GM21528 (cell line): ENCODE data around the gene ETFDH.
"Not testable (repeated sequence)": the region's sequence is repeated elsewhere in the genome, so short reads cannot be mapped to it uniquely, and the experiment has no call there.

ENCODE experiments used
- ATAC-seq: cut with Tn5 transposase; IDR thresholded peaks from one replicate; pipeline ENCODE4 v1.9.1; 2021; ENCODE audit warnings: mild to moderate bottlenecking, moderate library complexity; ENCODE audit not compliant: unreplicated experiment, low FRiP score

The ETFDH gene

DNA sequence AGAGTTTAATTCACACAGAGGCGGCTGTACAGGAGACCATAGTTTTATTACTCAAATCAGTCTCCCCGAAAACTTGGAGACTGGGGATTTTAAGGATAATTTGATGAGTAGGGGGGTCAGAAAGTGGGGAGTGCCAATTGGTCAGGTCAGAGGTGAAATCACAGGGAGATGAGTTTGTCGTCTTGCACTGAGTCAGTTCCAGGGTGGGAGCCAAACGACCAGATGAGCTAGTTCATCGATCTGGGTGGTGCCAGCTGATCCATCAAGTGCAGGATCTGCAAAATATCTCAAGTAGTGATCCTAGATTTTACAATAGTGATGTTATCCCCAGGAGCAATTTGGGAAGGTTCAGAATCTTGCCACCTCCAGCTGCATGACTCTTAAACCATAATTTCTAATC, 4.0 kb downstream of the ETFDH start:
- no peak for ATAC-seq

DNA sequence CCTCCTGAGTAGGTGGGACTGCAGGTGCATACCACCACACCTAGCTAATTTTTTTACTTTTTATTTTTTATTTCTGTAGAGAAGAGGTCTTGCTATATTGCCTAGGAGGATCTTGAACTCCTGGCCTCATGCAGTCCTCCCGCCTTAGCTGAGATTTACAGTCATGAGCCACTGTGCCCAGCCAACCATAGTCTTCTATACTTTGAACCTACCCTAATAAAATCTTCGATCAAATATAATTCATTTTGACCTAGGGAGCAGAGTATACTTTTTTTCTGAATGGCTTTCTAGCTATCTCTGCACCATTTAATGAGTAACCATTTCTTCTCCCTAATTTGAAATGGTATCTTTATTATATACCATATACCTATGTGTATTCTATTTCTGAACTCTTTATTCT, 6.7 kb downstream of the ETFDH start:
- no peak for ATAC-seq

GRCh38 chr4:158681629-158682028, 9.5 kb downstream of the ETFDH start:
- ATAC-seq, result no peak

GRCh38 chr4:158682066-158682465, 10.0 kb downstream of the ETFDH start:
- ATAC-seq, result no peak

GRCh38 chr4:158688813-158689212, 16.7 kb downstream of the ETFDH start:
- no peak for ATAC-seq

- ATAC-seq, result no peak
Measured at GRCh38 chr4:158704274-158704673, 32.2 kb downstream of the ETFDH start.

- ATAC-seq, result no peak
Measured at GRCh38 chr4:158710814-158711213, 38.7 kb downstream of the ETFDH start.

DNA sequence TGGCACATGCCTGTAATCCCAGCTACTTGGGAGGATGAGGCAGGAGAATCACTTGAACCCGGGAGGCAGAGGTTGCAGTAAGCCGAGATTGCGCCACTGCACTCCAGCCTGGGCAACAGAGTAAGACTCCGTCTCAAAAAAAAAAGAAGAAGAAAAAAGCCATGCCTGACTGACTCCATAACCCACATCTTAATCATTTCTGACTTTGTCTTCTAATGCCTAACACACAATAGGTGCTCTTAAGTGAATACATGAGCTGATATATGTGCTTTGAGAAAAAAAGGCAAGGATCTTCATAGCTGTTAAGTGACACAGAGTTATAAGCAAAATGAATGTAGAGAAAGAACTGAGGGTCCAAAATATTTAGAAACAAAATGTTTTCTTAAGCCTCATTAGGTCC, 40.5 kb downstream of the ETFDH start:
- not testable (repeated sequence) for ATAC-seq

DNA sequence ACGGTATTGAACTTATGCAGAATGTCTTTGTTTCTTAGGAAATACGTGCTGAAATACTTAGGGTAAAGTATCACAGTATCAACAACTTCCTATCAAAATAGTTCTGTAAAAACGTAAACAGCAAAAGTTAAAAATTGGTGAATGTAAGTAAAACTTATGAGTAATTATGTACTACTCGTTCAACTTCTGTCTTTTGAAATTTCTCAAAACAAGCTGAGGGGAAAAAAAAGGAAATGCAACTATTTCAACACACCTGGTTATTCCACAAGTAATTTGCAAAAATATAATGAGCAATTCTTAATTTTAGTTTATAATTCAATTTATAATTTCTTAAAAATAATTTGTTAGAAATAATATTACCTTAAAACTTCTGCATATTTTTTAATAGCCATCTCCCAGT, 42.8 kb downstream of the ETFDH start:
- ATAC-seq, result no peak

DNA sequence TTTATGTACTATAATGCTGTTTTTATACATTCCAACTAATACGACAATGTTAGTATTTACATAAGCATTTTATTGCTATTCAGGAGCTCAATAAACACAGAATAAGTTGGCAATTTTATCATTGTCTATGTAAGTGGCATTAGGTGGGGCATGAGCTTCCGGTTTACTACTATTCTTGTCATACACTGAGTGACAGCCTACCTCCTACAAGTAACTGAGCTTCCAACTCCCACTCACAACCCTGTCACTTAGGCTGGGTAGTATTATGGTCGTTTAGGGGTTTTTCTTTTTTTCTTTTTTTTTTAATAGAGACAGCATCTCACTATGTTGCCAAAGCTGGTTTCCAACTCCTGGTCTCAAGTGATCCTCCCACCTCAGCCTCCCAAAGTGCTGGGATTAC, 43.7 kb downstream of the ETFDH start:
- no peak for ATAC-seq

- ATAC-seq, result no peak
Measured at GRCh38 chr4:158721680-158722079, 49.6 kb downstream of the ETFDH start.

GRCh38 chr4:158722291-158722916, 50.3 kb downstream of the ETFDH start:
- peak; percentile 32 for ATAC-seq

GRCh38 chr4:158722917-158723793, 51.1 kb downstream of the ETFDH start, which contains the start of gene PPID:
TSS of gene PPID (minus strand) at chr4:158723396. CDS start at chr4:158723288, 108 bp downstream.
- peak; percentile 97 for ATAC-seq

DNA sequence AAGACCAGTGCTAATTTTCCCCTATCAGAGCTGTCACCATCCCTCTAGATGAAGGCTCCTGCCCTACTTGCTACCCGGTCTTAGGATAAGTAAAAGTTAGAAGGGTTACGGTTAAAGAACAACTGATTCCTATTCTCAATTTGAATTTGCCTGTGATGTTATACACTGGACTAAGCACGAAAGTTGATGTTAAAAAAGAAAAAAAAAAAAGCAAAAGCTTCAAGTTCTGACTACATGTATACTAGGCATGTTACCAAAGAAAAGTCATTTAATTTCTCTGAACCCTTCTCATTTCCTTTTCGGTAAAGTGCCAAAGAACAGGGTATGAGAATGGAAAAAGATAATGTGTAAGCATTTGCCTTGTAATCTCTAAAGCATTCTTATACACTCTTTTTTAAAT, 52.5 kb downstream of the ETFDH start:
- ATAC-seq, result no peak

- no peak for ATAC-seq
Measured at GRCh38 chr4:158726633-158727032, 54.5 kb downstream of the ETFDH start.

- ATAC-seq, result no peak
Measured at GRCh38 chr4:158728236-158728635, 56.1 kb downstream of the ETFDH start.

DNA sequence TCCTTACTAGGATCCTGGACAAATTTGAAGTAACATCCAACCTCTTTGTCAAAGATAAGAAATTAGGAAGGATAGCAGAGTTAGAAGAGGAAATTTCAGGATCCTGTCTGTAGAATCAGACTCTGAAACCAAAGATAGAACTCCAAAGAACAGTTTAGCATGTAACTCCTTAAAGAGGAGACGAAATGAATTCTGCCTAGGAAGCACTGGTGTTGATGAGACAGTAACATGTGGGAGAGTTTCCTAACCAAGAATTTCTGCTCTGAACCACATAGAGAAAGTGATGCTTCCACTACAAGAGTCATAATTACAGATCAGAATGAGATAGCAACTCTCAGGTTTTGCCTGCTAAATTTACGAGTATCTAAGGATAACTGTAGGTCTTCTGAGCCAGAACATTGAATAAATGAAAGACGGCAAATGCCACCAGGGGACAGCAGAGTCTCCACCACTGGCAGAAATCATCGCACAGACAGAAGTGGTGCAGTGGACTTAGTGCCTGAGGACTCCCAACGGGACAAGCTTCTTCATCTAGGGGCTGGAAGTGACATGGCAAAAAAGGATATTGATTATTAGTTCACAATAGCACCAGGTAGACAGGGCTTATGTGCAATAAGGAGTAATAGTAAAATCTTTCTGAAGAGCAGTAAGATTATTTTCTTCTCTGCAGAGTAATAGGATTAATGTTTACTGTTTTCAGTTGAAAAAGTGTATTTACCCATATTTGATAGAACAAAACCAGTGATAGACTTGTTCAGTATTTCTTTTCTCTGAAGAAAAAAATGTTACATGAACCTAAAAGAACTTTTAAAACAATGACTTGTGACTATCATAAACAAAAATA, 57.8 kb downstream of the ETFDH start:
- peak; percentile 70 for ATAC-seq

DNA sequence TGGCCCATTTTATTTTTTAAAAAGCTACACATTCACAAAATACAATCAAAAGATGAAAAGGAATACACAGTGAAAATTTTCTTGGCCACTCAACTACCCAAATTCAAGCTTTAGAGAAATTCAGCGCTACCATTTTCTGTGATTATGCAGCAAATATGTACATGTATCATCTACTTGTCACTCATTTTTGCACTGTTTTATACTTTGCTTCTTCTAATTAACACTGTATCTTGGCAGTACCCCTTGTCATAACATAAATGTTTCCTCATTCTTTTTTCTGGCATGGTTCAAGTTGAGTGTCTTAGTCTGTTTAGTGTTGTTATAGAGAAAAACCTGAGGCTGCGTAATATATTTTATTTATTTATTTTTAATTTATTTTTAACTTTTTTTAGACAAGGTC, 66.8 kb downstream of the ETFDH start:
- no peak for ATAC-seq

- no peak for ATAC-seq
Measured at GRCh38 chr4:158739600-158739999, 67.5 kb downstream of the ETFDH start.

DNA sequence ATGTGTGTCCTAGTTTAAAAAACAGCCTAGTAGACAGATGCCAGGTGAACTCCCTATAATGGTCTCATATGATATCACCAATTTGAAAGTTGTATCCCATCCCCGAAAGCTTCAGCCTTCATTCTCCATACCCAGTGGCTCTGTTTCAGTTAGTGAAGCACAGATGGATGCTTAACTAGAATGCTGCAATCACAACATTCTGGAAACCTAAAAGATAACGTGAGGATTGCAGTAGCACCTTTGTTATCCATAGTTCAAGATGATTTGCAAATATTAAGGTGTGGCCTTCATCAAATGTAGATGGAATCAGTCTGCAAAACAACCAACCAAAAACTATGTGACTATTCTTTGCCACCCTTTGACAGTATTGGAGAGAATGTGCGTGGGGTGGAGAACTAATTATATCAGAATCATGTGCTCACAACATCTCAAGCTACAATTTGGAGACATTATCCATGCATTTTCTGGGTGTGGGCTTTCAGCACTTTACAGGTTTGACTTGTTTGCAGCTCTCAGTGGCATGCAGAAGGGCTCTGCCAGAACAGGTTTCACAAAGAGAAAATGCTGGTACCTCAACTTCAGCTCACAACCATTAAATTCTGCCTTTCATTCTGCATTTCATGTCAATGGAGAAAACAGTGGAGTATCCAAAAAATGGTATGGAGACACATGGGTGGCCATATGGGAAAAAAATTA, 69.4 kb downstream of the ETFDH start:
- ATAC-seq, result no peak
